Mesenteric fat pad (tissue), 1 donor: ENCODE data around the gene CHAT. TPM values are rescaled to one million over a fixed set of nuclear protein-coding genes. Genes with fewer than 3 reads are reported as not detected.

Experiments used
- total RNA-seq: library from RNA; stranded (reverse); fragmentation: NEBNext Ultra II Directional; extraction: Animal tissue kit (Norgen Biotek cat#: 25700); gene quantifications from one replicate; pipeline ENCODE4 v1.2.1, GENCODE V29; 2021
- donor health status: DM: yes; HTN: yes; CAD: no.

Gene CHAT
- total RNA-seq, 1 donor from 2014 or later: not detected

Other genes with a start within 250 kb of the CHAT start
- gene DRGX, start 217.9 kb upstream of the CHAT start, total RNA-seq: not detected
- 15.5 TPM for gene ERCC6, start 74.9 kb upstream of the CHAT start, total RNA-seq
- not detected for gene SLC18A3, start 3.7 kb upstream of the CHAT start, total RNA-seq
- gene C10orf53, start 65.6 kb downstream of the CHAT start, total RNA-seq: not detected
- gene OGDHL, start 148.3 kb downstream of the CHAT start, total RNA-seq: not detected